Erythroblast (primary cell): Measurements from ENCODE around the gene VMA21.

Source experiments
- GATA1 ChIP-seq: IDR thresholded peaks from 2 replicates; pipeline ENCODE4 v1.6.1; 2011; ENCODE audit warnings: low read depth, mild to moderate bottlenecking, control low read depth, low read length, moderate library complexity
- POLR2A ChIP-seq: IDR thresholded peaks from 2 replicates; pipeline ENCODE4 v1.6.1; 2011; ENCODE audit warnings: mild to moderate bottlenecking, low read length

DNA sequence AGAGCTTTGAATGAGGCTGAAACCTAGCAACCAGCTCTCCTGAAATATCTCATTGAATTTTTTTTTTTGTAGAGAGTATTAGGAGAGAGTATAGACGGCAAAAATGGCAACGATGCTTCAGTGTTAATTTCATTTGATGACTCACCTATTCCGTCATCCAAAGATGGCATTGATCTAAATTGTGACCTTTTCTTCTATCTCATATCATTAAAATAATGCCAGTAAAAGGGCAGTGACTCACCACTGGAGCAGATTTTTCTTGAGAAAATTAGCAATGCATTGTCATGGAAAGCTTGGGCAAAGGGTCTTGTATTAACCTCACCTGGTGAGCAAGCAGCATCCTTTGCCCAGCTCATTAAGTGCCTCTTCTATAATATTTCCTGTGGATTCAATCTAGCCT, 19.6 kb downstream of the VMA21 start:
- TF ChIP-seq POLR2A (no peak), GATA1 (no peak)
